HPDE6-E6E7 (cell line): Measurements from ENCODE around the gene GPR146.

Experiments used
- DNase-seq: peaks from one replicate; pipeline ENCODE4 v3.0.0; 2011; ENCODE audit warnings: missing footprints; ENCODE audit errors: extremely low spot score

Gene GPR146

DNA sequence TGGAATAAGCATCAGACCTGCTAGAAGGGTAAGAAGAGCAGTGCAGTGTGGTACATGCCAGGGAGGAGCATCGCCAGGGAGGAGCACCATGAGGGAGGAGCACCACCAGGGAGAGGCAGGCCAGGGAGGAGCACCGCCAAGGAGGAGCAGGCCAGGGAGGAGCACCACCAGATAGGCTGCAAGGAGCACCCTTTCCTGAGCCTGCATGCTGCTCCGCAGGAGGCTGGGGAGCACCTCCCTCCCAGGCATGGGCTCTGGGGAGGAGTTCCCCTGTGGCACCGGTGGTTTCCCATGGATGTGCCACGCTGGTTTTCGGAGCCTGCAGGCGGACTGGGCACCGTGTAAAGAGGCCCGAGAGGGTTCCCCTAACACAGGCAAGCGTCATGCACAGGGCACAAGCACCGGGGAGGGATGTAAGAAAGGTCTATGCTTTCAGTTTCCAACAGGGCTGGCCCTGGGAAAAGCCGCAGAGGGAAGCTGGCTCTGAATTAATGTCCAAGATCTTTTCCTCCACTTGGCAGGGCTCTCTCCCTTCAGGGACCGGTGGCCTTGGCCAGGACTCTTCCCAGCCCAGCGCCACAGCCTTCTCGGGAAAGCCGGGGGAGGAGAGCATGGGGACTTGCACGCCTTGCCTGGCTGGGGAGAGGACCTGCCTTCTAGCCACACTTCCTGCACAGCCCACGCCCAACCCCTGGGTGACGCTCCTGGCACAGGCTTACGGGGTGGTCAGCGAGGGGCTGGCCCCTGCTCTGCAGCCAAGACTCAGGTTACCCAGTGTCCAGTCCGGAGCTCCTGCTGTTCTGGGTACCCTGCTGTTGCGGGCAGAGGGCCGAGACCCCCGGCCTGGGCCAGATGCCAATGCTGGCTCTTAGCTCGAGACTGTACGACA lies 32.1 kb downstream of the GPR146 start:
- DNase-seq = no peak

DNA sequence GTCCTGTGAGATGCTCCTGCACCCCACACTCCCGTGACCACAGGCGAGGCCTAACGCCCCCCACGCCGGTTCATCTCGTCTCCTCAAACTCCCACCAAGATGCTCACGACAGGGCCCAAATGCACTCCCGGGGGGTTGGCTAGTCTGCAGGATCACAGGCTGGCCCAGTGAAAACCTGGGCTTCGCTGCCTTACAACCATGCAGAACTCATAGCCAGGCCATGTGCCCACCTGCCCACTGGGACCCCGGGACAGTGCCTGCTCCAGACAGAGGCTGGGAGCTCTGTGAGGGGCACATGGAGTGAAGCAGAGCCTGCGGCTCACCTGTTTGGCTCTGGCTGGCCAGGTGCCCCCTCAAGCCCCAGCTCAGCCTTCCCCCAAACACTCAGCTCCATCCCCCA lies 34.2 kb downstream of the GPR146 start:
- DNase-seq = no peak

DNA sequence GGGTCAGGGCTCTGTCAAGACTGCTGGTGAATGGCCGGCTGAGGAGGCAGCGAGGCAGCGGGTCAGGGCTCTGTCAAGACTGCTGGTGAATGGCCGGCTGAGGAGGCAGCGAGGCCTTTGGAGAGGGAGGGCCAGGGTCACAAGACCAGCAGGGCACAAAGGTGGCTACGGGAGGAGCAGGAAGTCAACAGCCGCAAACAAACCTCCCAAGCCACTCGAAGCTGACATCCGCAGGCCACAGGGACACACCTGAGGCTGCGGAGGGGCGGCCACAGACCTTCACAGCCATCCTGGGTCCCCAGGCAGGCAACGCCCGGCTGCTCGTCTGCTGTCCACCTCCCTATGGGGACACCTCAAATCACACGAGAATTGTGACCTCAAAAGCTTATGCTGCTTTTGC lies 34.6 kb downstream of the GPR146 start:
- no peak for DNase-seq

- no peak for DNase-seq
These were observed 35.2 kb downstream of the GPR146 start for GRCh38 chr7:1079546-1079945.

GRCh38 chr7:1080252-1080920 lies 36.0 kb downstream of the GPR146 start:
- no peak for DNase-seq

DNA sequence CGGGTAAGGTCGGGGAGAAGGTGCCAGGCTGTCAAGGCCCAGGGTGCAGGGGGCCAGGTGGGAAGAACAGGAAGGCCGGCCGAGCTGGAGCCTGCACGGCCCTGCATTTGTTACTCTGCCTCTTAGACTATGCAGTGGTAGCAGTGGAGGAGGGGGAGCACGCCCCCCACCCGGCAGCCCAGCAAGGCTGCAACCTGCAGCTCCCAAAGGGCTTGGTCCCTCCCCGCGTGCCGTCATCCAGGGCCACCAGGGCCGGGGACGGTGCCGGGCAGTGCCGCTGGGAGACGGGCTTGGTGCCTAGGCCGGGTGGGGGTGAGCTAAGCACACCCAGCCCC lies 36.5 kb downstream of the GPR146 start:
- DNase-seq = no peak

DNA sequence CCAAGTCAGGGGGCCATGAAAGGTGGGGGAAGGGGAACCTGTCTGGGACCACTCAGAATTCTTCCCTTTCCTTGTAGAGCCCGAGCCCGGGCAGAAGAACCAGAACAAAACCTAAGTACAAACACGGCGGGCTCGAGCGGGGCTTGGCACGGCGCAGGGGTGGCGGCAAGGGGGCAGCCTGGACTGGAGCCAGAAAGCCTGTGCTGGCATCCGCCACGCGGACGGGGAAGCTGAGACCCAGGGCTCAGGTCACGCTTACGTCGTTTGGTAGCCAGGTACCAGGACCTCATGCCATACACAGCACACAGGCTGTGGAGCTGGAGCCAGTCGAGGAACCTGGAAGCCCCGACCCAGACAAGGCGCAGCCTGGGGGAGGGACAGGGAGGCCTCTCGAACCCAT lies 37.0 kb downstream of the GPR146 start:
- no peak for DNase-seq

DNA sequence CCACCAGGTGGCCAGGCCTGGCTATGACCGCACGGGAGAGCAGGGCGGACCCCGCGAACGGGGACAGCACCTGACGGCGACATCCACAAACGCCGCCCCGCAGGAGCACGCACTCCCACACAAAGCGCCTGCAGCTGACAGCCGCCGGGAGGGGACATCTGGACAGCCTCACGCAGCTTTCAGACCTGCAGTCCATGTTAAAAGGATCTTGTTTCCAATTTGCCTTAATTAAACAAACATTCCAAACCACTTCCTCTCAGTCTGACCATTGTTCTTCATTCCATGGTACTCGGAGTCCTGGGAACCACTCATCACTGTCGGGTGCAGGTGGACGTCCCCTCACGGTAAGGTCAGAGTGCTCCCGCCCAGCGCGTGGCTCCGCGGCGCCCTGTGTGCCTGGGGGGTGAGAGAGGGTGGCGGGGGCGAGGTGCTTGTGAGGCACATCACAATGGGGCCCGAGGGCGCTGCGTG lies 37.6 kb downstream of the GPR146 start:
- DNase-seq = no peak

DNA sequence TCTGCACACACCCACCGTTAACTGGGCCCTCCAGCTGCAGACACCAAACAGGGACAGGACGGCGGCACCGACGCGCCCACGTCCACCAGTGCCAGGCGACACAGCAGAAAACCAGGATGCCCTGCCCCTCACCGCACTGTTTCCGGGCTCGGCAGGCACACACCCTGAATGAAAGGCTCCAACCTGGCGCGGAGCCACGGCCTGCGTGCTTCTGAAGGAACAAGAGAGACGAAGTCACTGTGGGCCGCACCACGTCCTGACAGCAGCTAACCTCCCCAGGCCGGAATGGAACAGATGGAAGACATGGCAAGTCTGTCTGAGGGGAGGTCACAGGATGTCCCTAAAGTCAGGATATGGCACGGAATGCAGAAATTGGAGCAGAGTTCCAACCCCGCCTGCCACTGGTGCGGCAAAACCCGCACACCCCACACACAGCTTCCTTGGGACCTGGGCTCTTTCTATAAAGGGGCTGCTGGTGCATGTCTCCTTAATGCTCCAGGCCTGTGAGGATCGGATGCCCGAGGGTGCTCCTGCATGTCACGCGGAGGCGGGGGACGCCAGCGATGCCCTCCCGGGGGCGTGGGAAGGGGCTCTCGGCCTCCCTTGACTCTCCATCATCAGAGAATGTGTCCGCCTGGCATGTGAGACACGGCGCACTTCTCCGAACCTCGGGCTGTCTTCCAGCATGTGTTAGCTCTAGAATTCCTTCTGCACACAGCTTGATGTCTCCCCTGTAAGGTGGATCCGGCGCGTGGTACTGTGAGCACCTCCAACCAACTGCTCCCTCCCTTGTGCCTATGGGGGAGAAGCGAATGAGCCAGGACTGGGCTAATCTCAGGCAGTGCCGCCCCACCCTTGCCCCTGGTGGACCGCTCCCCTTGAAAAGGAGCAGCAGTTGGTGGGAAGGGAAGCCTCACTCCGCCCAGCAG lies 39.6 kb downstream of the GPR146 start:
- DNase-seq = no peak

- no peak for DNase-seq
These were observed 40.9 kb downstream of the GPR146 start for GRCh38 chr7:1085266-1085665.

- DNase-seq = no peak
These were observed 41.6 kb downstream of the GPR146 start for GRCh38 chr7:1085910-1086421.

GRCh38 chr7:1086588-1087464 lies 42.5 kb downstream of the GPR146 start:
- peak; percentile 61 for DNase-seq

GRCh38 chr7:1087465-1087814 lies 43.1 kb downstream of the GPR146 start:
- no peak for DNase-seq

DNA sequence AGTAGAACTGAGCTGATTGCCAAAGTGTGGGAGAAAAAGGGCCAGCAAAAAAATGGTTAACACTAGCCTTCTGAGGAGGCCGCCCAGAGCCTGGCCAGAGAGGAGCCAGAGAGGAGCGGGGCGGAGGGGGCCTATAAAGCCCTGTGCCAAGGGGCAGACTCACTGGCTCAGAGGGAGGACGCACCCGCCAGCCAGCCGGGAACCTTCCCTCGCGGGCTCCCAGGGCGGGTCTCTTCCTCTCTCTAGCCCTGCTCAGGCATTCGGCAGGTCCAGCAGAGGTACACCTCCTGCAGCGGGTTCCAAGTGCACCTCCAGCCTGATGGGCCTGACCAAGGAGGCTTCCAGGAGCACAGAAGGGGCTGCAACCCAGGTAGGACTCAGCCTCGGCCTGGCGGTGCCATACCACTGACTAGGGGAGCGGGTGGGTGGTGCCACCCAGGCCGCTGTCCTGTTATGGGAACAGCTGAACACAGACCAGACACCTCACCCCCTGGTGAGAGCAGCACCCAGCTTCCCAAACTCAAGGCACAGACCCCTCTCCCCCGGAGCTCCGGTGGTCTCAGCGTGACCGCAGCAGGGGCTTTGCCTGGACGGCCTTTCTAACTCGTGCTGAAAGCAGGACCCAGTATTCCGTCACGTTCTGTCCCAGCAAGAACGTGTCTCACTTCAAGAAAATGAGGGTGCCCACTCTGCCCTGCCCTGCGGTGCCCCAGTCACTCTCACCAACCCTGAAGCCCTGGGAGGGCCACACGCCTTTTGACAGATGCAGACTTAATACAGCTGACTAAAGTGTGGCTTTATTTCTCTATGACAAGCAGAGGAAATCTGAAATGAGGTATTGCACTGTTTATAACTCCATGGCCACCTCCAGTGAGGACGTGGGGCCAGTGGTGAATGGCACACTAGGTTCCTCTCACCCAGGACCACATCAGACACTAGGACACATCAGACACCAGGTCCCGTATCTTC lies 43.9 kb downstream of the GPR146 start, which contains the start of gene GPER1:
GPER1 (plus strand) TSS at position 162 of the 969 bp plus-strand sequence. CDS start 3,616 bp downstream, outside the sequence.
- DNase-seq = no peak

- DNase-seq = no peak
These were observed 45.9 kb downstream of the GPR146 start for GRCh38 chr7:1090236-1090635.

GRCh38 chr7:1090686-1091643 lies 46.6 kb downstream of the GPR146 start:
- no peak for DNase-seq

DNA sequence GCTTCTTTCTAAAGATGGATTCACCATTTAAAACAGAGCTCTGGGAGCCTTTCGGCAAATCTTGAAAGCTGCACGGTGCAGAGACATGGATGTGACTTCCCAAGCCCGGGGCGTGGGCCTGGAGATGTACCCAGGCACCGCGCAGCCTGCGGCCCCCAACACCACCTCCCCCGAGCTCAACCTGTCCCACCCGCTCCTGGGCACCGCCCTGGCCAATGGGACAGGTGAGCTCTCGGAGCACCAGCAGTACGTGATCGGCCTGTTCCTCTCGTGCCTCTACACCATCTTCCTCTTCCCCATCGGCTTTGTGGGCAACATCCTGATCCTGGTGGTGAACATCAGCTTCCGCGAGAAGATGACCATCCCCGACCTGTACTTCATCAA lies 47.3 kb downstream of the GPR146 start:
- no peak for DNase-seq

DNA sequence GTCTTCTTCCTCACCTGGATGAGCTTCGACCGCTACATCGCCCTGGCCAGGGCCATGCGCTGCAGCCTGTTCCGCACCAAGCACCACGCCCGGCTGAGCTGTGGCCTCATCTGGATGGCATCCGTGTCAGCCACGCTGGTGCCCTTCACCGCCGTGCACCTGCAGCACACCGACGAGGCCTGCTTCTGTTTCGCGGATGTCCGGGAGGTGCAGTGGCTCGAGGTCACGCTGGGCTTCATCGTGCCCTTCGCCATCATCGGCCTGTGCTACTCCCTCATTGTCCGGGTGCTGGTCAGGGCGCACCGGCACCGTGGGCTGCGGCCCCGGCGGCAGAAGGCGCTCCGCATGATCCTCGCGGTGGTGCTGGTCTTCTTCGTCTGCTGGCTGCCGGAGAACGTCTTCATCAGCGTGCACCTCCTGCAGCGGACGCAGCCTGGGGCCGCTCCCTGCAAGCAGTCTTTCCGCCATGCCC lies 47.9 kb downstream of the GPR146 start:
- no peak for DNase-seq
